ENCODE results near the gene IRS1.

- TF ChIP-seq, protein P1, sequence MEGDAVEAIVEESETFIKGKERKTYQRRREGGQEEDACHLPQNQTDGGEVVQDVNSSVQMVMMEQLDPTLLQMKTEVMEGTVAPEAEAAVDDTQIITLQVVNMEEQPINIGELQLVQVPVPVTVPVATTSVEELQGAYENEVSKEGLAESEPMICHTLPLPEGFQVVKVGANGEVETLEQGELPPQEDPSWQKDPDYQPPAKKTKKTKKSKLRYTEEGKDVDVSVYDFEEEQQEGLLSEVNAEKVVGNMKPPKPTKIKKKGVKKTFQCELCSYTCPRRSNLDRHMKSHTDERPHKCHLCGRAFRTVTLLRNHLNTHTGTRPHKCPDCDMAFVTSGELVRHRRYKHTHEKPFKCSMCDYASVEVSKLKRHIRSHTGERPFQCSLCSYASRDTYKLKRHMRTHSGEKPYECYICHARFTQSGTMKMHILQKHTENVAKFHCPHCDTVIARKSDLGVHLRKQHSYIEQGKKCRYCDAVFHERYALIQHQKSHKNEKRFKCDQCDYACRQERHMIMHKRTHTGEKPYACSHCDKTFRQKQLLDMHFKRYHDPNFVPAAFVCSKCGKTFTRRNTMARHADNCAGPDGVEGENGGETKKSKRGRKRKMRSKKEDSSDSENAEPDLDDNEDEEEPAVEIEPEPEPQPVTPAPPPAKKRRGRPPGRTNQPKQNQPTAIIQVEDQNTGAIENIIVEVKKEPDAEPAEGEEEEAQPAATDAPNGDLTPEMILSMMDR (IDR thresholded peaks at IDR 0.05; ENCODE audit: low read depth, low read length) = no peak
- no peak for TF ChIP-seq EZH2phosphoT487 (IDR thresholded peaks at IDR 0.05; ENCODE audit: low read depth)
Observed at GRCh38 chr2:226776104-226776503, 23.5 kb downstream of the IRS1 start.
